ENCODE results near the gene CENPT.

The CENPT gene, protein sequence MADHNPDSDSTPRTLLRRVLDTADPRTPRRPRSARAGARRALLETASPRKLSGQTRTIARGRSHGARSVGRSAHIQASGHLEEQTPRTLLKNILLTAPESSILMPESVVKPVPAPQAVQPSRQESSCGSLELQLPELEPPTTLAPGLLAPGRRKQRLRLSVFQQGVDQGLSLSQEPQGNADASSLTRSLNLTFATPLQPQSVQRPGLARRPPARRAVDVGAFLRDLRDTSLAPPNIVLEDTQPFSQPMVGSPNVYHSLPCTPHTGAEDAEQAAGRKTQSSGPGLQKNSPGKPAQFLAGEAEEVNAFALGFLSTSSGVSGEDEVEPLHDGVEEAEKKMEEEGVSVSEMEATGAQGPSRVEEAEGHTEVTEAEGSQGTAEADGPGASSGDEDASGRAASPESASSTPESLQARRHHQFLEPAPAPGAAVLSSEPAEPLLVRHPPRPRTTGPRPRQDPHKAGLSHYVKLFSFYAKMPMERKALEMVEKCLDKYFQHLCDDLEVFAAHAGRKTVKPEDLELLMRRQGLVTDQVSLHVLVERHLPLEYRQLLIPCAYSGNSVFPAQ

DNA sequence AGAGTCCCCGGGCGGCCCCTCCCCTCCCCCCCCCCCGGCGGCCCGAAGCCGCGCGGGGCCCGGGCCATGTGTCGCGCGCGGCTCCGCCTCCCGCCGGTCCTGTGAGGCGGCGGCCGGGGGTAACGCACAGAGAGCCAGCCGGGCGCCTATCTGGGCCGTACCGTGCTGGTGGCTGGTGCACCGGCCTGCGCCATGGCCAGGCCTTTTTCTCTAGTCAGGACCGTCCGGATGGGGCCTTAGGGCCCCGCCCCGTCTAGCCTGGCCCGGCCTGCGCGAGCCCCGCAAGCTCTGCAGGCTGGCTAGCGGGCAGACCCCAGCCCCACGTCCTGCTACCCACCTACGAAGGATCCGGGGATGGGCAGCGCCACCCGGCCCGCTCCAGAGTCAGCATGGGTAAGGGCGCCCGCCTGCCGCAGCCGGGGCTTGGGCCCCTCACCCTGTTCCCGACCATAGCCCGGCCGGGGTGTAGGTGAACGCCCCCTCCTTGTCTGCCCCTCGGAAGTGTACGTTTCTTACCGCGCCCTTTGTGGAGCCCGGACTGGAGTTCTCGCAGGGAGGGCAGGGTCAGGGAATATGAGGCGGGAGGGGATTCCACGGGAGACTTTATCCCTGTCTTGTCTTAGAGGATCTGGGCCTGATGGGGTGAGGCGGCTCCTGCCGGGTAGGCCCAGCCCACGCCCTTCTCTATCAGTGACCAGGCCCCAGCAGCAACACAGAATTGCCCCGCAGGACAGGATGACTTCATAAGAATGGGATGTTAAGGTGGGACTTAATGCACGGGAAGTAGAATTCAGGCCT is at the start of gene CENPT:
Gene CENPT, minus strand, starts transcription at position 630 of the 798 bp plus-strand sequence. CDS start 13,834 bp downstream, outside the sequence.
- FAIRE-seq = no peak

DNA sequence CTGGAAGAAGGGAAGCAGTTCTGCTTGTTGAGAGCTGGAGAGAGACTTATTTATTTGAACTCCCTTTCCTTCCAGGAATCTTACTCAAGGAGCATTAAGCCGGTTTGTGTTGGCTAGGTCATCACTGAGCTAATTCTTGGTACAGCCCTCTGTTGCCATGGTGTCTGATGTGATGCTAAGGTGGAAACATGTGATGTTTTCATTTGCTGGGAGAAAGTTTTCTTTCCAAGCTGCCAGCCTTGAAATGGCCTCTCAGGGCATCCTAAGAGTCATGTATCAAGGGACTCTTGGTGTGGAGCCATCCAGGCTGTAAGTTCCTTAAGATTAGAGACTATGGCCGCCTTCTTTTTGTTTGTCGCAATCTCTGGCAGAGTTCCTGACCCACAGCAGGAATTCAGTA is 49.7 kb upstream of the CENPT start:
- no peak for FAIRE-seq

DNA sequence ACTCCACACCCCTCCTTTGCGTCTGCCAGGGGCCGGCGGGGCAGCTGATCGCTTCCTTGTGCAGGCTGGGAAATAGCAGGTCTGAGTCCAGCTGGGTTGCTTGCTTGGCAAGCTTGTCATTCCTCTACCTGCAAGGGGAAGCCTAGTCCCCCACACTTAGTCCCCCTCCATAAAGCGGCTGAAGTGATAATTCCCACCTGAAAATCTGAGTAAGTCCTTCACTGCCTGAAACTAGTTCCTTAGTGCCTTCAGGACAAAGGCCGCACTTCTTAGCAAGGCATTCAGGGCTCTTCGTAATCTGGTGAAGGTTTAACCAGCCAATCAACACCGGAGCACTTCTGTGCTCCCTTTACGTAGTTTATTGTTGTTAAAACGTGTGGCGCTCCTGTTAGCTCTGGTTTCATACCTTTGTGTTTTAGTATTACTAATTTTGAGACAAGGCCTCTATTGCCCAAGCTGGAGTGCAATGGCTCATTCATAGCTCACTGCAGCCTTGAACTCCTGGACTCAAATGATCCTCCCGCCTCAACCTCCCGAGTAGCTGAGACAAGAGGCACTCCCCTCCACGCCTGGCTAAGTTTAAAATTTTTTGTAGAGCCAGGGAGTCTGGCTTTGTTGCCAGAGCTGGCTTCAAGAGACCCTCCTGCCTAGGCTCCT is 46.4 kb upstream of the CENPT start:
- FAIRE-seq = no peak

DNA sequence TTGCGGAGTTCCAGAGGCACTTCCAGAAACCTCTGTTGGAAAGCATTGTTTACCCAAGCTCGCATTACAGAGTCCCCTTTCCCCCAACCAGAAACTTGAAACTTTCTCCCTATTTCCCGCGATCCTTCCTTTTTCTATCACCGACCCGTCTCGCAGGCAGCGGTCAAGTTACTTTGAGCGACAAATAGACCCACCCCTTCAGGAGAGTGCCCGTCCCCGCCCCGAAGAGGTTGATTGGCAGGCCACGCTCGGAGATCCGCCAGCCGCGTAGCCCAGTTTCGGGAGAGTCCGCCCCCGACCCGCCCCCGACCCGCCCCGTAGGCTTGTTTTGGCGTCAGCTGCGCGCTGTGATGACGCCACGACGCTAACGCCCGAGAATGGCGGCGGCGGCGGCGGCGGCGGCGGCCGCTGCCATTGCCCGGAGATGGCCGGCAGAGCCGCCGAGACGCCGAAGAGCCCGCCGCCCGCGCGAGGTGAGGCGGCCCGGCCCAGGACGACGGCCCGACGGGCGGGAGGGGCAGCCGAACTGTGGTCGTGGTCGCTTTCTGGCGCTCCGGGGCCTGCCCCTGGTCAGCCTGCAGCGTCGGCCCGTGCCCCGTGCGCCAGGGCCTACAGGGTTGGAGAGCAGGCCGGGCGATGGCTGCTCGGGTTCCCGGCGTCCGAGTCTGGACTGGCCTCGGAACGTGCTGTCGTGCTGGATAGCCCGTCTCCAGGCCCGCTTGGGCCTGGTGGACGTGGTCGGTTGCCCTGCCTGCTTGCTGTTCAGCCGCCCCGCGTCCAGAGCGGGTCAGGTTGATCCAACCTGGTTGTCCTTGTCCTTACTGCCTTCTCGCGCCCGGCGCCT is 45.6 kb upstream of the CENPT start, which contains the start of gene PSKH1:
Gene PSKH1, plus strand, starts transcription at position 356 of the 844 bp plus-strand sequence. CDS start 15,496 bp downstream, outside the sequence.
- FAIRE-seq = no peak

DNA sequence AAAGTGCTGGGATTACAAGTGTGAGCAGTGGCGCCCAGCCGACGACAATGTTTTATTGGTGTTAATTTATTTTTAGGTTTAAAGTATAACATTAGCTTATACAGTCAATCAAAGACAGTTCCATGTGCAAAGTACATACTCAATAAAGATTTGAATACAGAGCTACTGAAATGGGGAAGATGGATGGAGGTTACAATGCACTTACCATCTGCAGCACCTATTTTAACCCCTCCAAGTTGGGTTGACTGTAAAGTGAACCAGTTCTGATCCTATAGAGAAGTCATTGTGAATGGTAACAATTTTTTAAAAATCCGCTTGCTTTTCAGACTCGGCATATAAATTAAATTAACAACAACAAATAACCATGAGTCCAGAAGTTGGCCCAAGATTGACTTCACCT is 44.9 kb upstream of the CENPT start:
- FAIRE-seq = no peak

DNA sequence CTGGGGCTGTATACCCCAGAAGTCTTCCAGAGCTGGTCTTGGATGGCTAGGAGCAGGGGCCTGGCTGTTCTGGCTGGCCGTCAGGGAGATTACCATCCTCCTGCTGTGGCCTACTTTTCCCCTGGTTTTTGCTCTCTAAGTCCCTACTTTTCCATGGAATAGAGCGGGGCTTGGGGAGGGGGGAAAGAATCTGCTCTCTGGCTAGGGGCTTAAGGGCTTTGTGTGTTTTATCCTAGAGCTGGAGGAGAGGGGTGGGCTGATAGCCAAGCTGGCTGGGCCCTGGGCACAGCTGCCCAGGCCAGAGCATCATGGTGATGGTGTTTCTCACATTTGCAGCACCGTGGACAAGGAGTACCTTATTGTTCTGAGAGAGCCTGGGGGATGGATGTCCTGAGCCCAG is 40.8 kb upstream of the CENPT start:
- no peak for FAIRE-seq

DNA sequence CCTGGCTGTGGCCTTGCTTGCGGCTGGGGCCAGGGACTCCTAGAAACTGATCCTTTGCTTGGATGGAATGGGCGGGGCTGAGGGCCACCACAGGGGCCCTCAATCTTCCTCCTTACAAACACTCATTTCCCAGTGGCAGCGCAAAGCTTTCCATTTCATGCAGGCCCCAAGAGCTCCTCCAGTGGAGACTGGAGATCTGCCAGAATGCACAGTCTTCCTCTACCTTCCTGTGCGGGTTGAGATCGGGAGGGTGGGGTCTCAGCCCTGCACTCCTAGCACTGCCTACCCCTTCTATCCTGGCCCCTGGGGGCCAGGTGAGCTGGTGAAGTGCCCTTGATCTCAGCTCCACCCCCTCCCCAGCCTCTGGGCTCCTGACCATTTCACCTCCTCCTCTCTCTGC is 38.9 kb upstream of the CENPT start:
- no peak for FAIRE-seq

DNA sequence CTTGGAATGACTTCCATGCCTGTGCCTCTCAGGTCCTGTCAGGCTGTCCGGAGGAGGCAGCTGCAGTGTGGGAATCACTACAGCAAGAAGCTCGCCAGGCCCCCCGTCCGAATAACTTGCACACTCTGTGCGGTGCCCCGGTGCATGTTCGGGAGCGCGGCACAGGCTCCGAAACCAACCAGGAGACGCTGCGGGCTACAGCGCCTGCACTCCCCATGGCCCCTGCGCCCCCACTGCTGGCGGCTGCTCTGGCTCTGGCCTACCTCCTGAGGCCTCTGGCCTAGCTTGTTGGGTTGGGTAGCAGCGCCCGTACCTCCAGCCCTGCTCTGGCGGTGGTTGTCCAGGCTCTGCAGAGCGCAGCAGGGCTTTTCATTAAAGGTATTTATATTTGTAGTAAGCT is 38.5 kb upstream of the CENPT start:
- no peak for FAIRE-seq

DNA sequence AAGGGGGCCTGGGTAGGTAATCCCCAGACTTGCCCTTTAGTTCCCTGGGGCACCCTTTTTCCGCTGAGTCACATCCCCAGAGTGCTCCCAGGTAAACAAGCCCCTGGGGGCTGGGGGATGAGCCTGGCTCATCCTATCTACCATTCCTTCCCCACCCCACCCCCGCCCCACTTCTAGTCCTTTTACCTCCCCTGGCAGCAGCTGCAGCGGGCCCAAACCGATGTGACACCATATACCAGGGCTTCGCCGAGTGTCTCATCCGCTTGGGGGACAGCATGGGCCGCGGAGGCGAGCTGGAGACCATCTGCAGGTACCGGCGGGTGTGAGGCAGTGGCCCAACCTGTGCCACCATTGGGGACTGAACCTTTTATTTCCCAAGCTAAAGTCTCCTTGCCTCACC is 38.1 kb upstream of the CENPT start:
- FAIRE-seq = no peak

DNA sequence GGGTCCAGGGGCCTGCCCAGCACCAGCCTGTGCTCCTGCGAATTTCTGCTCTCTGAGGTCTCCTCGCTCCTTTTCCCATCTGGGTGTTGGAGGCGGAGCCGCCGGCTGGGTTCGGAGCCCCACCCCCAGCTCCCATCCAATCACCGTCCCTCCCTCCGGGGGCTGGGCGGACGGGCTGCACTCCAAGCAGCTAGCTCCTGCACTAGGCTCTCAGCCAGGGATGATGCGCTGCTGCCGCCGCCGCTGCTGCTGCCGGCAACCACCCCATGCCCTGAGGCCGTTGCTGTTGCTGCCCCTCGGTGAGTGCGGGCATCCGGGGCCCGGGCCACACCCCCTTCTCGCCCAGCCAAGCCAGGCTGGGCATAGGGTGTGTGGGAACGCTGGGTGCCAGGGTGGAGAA is 37.2 kb upstream of the CENPT start, which contains the start of gene NRN1L:
Gene NRN1L, plus strand, starts transcription at position 202 of the 400 bp plus-strand sequence. Its CDS starts 19 bp downstream, at position 221.
- no peak for FAIRE-seq

DNA sequence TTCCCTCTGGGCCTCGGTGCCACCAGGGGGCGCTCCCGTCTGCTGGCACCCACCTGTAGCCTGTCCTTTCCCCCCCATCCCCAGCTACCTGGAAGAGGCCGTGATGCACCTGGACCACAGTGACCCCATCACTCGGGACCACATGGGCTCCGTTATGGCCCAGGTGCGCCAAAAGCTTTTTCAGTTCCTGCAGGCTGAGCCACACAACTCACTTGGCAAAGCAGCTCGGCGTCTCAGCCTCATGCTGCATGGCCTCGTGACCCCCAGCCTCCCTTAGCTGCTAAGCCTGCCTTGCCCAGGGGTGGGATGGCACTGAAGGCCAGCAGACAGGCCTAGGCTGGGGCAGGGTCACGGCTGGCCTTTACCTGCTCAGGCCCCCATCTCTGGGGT is 36.4 kb upstream of the CENPT start:
- FAIRE-seq = no peak

DNA sequence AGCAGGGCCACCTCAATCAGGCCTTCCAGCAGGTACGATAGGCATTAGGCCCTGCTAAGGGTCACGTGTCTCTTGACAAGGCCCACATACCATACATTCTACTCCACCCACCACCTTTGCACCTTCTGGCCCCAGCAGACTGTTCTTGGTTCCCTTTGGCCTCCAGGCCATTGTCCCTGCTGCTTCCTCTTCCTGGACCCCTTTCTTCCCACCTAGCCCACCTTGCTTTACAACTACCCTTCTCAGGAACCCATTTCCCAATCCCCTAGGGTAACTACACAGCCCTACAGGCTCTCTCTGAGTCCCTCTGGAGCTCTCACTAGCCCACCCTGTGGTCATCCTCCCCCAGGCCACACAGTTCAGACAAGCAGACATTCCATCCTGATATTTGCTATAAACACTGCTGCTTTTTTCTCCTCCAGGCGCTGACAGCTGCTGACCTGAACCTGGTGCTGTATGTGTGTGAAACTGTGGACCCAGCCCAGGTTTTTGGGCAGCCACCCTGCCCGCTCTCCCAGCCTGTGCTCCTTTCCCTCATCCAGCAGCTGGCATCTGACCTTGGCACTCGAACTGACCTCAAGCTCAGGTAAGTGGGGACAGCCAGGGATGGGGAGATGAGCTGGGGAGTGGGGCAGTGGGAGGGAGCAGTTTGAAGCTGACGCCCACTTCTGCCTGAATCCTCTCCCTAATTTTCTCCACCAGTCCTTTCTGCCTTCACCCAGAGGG is 35.8 kb upstream of the CENPT start:
- no peak for FAIRE-seq

DNA sequence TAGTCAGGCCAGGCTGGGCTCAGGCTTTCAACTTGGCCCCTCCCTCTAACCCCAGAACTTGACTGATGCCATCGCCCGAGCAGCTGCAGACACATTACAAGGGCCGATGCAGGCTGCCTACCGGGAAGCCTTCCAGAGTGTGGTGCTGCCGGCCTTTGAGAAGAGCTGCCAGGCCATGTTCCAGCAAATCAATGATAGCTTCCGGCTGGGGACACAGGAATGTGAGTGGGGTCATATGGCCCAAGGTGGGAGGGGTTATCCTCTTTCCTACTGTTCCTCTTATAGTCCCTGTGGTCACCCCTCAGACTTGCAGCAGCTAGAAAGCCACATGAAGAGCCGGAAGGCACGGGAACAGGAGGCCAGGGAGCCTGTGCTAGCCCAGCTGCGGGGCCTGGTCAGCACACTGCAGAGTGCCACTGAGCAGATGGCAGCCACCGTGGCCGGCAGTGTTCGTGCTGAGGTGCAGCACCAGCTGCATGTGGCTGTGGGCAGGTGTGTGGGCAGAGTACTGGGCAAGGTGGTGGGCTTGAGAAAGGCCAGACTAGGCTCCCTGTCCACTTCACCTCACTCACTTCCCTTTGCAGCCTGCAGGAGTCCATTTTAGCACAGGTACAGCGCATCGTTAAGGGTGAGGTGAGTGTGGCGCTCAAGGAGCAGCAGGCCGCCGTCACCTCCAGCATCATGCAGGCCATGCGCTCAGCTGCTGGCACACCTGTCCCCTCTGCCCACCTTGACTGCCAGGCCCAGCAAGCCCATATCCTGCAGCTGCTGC is 35.1 kb upstream of the CENPT start:
- no peak for FAIRE-seq

DNA sequence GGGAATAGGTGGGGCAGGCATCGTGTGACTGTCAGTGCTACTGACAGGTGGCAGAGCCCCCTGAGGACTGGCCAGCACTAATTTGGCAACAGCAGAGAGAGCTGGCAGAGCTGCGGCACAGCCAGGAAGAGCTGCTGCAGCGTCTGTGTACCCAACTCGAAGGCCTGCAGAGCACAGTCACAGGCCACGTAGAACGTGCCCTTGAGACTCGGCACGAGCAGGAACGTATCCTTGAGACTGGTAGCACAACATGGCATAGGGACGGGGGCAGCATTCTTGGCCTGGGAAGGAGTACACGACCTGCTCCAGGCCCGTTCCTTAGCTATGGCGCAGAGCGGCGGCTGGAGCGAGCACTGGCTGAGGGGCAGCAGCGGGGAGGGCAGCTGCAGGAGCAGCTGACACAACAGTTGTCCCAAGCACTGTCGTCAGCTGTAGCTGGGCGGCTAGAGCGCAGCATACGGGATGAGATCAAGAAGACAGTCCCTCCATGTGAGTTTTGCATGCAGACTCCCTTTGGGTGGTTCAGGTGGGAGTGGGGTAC is 34.2 kb upstream of the CENPT start:
- no peak for FAIRE-seq

DNA sequence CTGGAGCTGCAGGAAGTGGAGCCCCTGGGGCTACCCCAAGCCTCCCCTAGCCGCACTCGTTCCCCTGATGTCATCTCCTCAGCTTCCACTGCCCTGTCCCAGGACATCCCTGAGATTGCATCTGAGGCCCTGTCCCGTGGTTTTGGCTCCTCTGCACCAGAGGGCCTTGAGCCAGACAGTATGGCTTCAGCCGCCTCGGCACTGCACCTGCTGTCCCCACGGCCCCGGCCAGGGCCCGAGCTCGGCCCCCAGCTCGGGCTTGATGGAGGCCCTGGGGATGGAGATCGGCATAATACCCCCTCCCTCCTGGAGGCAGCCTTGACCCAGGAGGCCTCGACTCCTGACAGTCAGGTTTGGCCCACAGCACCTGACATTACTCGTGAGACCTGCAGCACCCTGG is 33.1 kb upstream of the CENPT start:
- FAIRE-seq = no peak

DNA sequence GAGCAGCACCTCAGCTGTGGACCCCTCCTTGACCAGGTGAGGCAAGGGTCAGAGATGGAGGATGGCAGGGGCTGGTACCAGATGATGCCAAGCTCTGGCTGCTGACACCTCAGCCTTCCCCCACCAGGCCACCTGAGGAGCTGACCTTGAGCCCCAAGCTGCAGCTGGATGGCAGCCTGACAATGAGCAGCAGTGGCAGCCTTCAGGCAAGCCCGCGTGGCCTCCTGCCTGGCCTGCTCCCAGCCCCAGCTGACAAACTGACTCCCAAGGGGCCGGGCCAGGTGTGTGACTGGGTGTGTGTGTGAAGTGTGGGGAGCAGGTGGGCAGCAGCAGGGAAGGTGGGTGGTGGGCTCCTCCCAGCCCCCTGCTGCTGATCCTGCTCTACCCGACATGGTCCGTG is 32.4 kb upstream of the CENPT start:
- FAIRE-seq = no peak

DNA sequence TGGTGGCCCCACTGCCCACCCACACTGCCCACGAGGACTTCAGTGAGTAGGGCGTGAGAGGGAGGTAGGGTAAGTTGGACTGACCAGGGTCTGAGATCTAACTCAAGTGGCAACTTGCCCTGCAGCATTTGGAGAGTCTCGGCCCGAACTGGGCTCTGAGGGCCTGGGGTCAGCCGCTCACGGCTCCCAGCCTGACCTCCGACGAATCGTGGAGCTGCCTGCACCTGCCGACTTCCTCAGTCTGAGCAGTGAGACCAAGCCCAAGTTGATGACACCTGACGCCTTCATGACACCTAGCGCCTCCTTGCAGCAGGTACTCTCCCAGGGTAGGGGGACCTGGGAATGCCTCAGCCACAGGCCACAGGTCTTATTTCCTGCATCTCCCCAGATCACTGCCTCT is 32.0 kb upstream of the CENPT start:
- no peak for FAIRE-seq

DNA sequence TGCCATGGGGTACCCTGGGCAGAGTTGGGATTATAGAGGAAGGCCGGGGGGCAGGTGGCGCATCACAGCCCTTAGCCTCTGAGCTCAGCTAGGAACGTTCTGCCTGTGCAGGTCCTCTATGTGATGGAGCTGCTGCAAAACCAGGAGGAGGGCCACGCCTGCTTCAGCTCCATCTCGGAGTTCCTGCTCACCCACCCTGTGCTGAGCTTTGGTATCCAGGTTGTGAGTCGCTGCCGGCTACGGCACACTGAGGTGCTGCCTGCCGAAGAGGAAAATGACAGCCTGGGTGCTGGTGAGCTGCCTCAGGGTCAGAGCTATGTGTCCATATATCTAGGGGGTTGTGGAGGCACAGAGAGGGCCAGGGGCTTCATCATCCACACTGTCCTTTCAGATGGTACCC is 31.4 kb upstream of the CENPT start:
- FAIRE-seq = no peak

DNA sequence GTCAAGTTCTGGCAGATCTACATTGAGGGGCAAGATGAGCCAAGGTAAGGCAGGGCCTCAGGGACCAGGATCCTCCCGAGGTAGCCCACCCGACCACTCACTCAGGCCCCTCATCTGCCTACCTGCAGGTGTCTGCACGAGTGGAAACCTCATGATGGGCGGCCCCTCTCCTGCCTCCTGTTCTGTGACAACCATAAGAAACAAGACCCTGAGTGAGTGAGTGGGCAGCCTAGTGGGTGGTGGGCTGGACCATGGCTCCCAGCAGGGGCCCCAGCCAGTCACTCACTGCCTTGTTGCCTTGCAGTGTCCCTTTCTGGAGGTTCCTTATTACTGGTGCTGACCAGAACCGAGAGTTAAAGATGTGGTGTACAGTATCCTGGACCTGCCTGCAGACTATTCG is 30.7 kb upstream of the CENPT start:
- no peak for FAIRE-seq

DNA sequence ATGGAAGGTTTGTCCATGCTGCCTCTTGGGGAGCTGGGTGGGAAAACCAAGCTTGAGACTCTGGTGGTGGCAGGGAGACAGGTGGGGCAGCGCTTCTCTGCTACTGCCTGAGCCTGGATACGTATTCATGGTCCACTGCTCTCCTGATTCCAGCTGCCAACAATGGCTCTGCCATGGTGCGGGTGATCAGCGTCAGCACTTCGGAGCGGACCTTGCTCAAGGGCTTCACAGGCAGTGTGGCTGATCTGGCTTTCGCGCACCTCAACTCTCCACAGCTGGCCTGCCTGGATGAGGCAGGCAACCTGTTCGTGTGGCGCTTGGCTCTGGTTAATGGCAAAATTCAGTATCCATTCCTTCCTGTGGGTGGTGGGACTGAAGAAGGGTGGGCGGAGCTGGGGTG is 29.6 kb upstream of the CENPT start:
- no peak for FAIRE-seq

Data from colon (tissue), 2 donors.